NCI-H2107 (cell line): Measurements from ENCODE around the gene GTF2H1.
"Not testable (repeated sequence)": the region's sequence is repeated elsewhere in the genome, so short reads cannot be mapped to it uniquely, and the experiment has no call there.

Experiments used
- DNase-seq: peaks from one replicate; lab custom pipeline; 2025; lab: John Stamatoyannopoulos, UW

Gene GTF2H1

DNA sequence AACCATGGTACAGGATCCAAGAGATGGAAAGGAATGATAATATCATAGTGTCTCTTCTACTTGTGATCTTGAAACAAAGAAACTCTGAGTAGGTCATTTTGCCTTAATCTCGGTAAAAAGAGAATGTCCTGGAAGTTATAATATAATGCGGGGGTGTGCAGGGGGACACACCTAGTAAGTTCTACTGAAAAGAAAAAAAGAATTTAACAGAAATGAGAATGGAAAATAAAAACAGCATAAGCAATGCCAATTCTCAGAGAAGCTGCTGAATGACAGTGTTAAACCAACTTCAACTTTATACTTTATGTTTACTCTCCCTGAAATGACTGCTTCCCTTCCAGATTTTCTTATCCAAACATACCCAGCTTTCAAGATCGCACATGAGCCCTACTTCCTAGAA, 2.5 kb upstream of the GTF2H1 start:
- no peak for DNase-seq

GRCh38 chr11:18320617-18321016, 1.8 kb upstream of the GTF2H1 start:
- no peak for DNase-seq

GRCh38 chr11:18321578-18321968, 794 bp upstream of the GTF2H1 start:
- DNase-seq = no peak

- DNase-seq = no peak
Measured at GRCh38 chr11:18322818-18323570, 627 bp downstream of the GTF2H1 start.

DNA sequence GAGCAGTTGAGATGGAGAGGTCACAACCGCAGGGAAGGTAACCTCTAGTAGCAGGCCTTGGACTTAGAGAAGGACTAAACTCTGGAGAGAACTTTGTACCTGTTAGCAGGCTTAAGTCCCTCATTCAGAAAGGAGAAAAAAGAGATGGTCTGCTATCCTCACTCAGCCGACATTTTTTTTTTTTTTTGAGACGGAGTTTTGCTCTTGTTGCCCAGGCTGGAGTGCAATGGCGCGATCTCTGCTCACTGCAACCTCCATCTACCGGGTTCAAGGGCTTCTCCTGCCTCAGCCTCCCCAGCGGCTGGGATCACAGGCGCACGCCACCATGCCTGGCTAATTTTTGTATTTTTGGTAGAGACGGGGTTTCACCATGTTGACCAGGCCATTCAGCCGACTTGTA, 1.5 kb downstream of the GTF2H1 start:
- not testable (repeated sequence) for DNase-seq

- no peak for DNase-seq
Measured at GRCh38 chr11:18324381-18324780, 2.0 kb downstream of the GTF2H1 start.

DNA sequence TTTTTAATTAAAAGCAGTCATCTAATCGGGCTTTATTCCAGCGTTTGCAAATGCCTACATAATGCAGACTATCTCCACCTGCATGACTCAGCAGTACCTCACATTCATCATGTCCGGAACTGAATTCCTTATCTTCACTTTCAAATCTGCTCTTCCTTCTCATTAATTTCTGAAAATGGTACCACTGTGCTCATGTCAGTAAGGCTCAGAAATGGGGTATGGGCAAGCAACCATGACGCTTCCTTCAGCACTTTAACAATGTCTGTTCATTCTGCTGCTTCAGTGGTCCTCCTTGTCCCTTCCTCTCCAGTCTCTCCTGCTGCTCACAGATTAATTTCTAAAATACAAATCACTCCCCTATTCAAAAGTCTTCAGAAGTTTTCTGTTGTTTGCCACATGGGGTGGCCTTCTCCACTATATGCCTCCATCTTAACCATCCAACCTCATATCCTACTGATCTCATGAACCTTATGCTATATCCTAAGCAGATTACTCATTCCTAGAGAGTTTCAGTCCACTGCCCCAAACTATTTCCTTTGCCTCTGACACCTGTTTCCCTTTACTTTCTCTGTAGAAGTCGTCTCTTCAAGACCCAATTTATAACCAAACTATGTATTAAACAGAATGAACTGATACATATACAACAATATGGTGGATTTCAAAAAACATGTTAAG, 7.0 kb downstream of the GTF2H1 start:
- DNase-seq = no peak

- DNase-seq = no peak
Measured at GRCh38 chr11:18330921-18331320, 8.6 kb downstream of the GTF2H1 start.

GRCh38 chr11:18332302-18332701, 9.9 kb downstream of the GTF2H1 start:
- DNase-seq = no peak

DNA sequence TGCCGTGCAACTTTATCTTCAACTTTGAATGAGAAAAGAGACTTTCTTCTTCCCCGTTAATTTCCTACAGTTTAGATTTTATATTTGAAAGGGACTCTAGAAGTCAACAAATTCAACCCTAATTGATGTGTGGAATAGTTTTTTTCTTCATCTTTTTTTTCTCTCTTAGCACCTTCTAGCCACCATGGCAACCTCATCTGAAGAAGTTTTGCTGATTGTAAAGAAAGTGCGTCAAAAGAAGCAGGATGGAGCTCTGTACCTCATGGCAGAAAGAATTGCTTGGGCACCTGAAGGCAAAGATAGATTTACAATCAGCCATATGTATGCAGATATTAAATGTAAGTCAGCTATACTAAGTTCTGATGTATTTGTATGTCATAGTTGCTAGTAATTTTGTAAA, 10.5 kb downstream of the GTF2H1 start:
- no peak for DNase-seq

DNA sequence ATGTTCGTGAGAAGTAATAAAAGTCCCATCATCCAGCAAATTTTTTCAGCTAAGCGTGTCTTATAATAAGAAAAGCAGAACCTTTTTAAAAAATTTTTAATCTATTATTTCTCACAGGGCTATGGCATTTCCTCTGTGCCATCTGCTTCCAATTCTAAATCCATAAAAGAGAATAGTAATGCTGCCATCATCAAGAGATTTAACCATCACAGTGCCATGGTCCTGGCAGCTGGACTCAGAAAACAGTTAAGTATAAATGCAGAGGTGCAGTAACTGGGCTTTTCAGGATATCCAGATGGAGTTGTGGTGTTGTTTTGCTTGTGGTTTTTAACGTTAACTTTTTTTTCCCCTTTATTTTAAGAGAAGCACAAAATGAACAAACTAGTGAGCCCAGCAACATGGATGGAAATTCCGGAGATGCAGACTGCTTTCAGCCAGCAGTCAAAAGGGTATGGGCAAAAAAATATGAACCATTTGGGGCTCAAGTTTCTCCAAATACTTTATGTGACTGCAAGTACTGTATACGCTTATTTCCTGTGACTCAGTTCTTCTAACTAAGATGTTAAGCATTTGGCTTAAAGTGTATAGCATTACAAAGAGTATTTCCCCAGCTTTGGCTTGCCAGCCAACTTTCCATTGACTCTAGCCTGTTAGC, 25.2 kb downstream of the GTF2H1 start:
- no peak for DNase-seq

DNA sequence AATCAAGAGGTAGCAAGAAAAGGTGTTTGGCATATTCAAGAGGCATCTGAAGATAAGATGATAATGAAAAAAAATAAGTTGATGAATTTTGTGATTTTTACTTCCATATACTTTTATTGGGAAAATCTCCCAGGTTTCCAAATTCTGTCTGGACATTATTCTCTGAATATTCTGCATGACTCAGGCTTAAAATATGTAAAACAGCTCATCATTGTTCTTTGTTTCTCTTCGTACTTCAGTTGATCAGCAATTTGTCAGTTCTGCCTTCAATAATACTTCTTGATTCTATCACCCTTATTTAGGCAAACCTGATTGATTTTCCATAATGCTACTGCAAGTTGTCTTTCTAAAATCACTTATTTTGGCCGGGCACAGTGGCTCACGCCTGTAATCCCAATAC, 30.2 kb downstream of the GTF2H1 start:
- DNase-seq = no peak

DNA sequence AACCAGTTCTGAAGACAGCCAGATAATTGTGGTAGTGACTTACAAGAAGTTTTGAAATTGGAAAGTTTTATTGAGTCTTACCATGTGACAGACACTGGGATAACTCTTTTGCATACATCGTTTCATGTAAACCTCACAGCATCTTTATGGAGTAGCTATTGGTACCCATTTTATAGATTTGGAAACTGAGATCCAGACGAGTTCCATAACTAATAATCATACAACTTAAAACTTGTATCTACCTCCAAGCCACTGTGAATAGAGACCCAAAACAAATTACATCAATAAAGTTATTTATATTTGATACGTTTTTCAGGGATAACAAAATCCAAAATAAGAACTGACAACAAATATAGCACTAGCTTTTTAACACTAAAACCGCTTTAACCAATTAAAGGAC, 36.3 kb downstream of the GTF2H1 start:
- DNase-seq = no peak

GRCh38 chr11:18361154-18361553, 38.8 kb downstream of the GTF2H1 start:
- no peak for DNase-seq

- DNase-seq = no peak
Measured at GRCh38 chr11:18364495-18365073, 42.2 kb downstream of the GTF2H1 start.

GRCh38 chr11:18365741-18366140, 43.4 kb downstream of the GTF2H1 start:
- DNase-seq = no peak

- DNase-seq = no peak
Measured at GRCh38 chr11:18366286-18366685, 43.9 kb downstream of the GTF2H1 start.

DNA sequence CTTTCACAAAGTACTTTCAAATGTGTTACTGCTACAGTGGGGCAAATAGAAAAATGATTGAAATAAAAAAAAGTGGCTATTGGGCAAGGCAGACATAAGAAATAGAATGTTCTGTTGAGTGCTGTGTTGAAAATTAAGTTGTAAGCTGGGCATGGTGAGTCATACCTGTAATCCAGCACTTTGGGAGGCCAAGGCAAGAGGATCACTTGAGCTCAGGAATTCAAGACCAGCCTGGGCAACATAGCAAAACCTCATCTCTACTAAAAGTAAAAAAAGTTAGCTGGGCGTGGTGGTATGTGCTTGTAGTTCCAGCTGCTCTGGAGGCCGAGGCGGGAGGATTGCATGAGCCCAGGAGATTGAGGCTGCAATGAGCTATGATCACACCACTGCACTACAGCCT, 45.1 kb downstream of the GTF2H1 start:
- DNase-seq = no peak

GRCh38 chr11:18368221-18368620, 45.9 kb downstream of the GTF2H1 start:
- DNase-seq = no peak

- no peak for DNase-seq
Measured at GRCh38 chr11:18369398-18369797, 47.0 kb downstream of the GTF2H1 start.

DNA sequence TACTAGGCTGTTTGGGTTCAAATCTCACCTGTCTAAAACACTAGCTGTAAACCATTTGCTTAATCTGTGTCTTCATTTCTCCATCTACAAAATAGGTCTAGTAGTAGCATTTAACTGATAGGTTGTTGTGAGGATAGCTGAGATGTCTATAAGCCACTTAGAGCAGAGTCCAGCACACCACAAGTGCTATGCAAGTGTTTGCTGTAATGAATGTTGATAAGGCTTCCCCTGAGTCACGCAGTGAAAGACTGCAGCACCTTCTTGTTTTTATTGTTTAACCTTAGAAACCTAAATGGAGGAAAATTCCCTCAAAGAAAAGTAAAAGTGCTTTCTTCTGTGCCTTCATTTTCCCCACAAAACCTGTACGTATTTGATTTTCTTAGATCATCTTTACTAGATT, 48.9 kb downstream of the GTF2H1 start:
- no peak for DNase-seq

GRCh38 chr11:18372201-18372600, 49.8 kb downstream of the GTF2H1 start:
- DNase-seq = no peak

DNA sequence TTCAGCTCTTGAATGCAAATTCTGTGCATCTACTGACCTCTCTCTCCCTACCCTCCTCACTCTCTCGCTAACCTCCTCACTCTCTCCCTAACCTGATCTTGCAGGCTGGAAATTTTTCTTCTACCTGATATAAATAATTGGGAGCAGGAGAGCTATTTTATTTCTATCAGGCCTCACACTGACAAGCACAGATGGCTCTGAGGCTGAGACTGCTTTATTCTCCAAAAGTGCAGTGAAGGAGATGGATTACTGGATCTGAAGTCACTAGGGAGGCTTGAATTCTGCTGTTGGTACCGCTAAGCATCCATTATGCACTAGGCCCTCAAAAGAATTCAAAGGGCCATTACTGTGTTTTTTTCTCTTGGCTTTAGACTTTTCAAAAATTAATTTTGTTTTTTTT, 52.6 kb downstream of the GTF2H1 start:
- DNase-seq = no peak
